Measurements from ENCODE around the gene NVL.

DNA sequence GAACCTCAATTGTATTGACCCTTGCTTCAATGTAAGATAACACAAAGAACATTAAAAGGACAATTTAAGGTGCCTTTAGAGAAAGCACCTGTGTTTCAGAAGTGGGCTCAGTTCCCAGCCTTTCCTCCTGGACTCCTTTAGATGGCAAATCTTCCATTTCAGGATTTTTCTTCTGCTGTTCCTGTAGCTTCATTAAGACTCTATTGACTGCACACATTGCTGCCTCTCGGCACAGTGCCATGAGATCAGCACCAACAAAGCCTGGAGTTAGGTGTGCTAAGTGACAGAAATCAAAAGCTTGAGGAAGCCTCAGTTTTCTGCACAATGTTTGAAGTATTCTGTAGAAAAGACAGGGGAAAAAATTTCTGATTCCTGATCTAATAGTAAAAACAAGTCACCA, 40.6 kb downstream of the NVL start:
- TF ChIP-seq, protein P1, sequence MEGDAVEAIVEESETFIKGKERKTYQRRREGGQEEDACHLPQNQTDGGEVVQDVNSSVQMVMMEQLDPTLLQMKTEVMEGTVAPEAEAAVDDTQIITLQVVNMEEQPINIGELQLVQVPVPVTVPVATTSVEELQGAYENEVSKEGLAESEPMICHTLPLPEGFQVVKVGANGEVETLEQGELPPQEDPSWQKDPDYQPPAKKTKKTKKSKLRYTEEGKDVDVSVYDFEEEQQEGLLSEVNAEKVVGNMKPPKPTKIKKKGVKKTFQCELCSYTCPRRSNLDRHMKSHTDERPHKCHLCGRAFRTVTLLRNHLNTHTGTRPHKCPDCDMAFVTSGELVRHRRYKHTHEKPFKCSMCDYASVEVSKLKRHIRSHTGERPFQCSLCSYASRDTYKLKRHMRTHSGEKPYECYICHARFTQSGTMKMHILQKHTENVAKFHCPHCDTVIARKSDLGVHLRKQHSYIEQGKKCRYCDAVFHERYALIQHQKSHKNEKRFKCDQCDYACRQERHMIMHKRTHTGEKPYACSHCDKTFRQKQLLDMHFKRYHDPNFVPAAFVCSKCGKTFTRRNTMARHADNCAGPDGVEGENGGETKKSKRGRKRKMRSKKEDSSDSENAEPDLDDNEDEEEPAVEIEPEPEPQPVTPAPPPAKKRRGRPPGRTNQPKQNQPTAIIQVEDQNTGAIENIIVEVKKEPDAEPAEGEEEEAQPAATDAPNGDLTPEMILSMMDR (IDR thresholded peaks at IDR 0.05) = no peak
- TF ChIP-seq POLR2AphosphoS5 (IDR thresholded peaks at IDR 0.05) (no peak), POLR2A (IDR thresholded peaks at IDR 0.05) (no peak), EP300 (IDR thresholded peaks at IDR 0.05) (no peak)

Measured in gastroesophageal sphincter (tissue), 3 donors.